AG09319 (cell line): ENCODE measurements around the gene OTOL1.
"Not testable (repeated sequence)": the region's sequence is repeated elsewhere in the genome, so short reads cannot be mapped to it uniquely, and the experiment has no call there.

Experiments
- DNase-seq: peaks from one replicate; pipeline ENCODE4 v3.0.0-alpha.2; 2010; ENCODE audit warnings: low read depth; ENCODE audit errors: extremely low read depth
- CTCF ChIP-seq: IDR thresholded peaks from 2 replicates; pipeline ENCODE4 v1.5.1; 2011; ENCODE audit warnings: low read depth, mild to moderate bottlenecking, inconsistent platforms, low read length, moderate library complexity

OTOL1 gene

GRCh38 chr3:161474139-161474538 is 22.5 kb upstream of the OTOL1 start:
- TF ChIP-seq CTCF: no peak
- DNase-seq: no peak

GRCh38 chr3:161474741-161475140 is 21.9 kb upstream of the OTOL1 start:
- TF ChIP-seq CTCF: no peak
- DNase-seq: no peak

- TF ChIP-seq CTCF: no peak
- no peak for DNase-seq
Observed at GRCh38 chr3:161475206-161475605, 21.4 kb upstream of the OTOL1 start.

- no peak for TF ChIP-seq CTCF
- DNase-seq: no peak
Observed at GRCh38 chr3:161475905-161476304, 20.7 kb upstream of the OTOL1 start.

GRCh38 chr3:161484226-161484625 is 12.4 kb upstream of the OTOL1 start:
- TF ChIP-seq CTCF: no peak
- no peak for DNase-seq

- DNase-seq: not testable (repeated sequence)
Observed at GRCh38 chr3:161488284-161488683, 8.3 kb upstream of the OTOL1 start.

GRCh38 chr3:161489395-161489794 is 7.2 kb upstream of the OTOL1 start:
- no peak for DNase-seq

GRCh38 chr3:161490845-161491244 is 5.8 kb upstream of the OTOL1 start:
- DNase-seq: not testable (repeated sequence)

More at GRCh38 chr3:161489395-161489794, 7.2 kb upstream of the OTOL1 start:
- TF ChIP-seq CTCF: no peak
